ENCODE measurements around the gene ARHGEF17.

The ARHGEF17 gene

GRCh38 chr11:73293356-73293936 lies 14.6 kb upstream of the ARHGEF17 start:
- DNase-seq (ENCODE audit: low read depth in 2 of 2) = no peak

GRCh38 chr11:73294604-73295003 lies 13.5 kb upstream of the ARHGEF17 start:
- DNase-seq (ENCODE audit: low read depth in 2 of 2) = no peak

DNA sequence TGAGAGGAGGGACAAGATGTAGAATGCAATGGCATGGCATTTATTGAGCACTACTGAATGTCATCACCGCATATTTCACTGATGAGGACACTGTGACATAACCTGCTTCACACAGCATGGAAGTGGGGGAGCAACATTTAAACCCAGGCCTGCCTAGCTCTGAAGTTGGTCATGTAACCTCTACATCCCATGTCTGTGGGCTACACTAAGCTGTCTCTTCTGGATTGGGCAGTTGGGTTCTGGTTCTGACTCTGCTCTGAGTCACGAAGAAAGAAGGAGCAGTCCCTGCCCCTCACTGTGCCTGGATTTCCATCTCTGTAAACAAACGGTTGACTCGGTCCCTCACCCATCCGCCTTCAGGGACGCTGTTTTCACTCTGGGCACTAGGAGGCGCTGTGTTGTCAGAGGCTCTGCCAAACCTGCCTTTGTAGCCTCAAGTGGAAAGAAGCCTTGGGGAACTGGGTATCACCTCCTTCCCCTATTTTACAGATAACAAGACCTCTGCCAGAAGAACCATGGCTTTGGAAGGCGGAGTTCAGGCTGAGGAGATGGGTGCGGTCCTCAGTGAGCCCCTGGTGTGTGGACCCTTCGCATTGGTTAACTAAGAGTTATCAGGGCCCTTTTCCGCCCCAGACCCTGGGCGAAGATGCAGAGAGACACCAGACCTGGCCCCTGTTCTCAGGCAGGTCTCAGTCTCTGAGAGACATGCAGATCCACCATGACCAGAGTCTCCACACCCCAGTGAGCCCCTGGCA lies 12.7 kb upstream of the ARHGEF17 start:
- DNase-seq (ENCODE audit: low read depth in 2 of 2) = peak; percentile 32 to 53

DNA sequence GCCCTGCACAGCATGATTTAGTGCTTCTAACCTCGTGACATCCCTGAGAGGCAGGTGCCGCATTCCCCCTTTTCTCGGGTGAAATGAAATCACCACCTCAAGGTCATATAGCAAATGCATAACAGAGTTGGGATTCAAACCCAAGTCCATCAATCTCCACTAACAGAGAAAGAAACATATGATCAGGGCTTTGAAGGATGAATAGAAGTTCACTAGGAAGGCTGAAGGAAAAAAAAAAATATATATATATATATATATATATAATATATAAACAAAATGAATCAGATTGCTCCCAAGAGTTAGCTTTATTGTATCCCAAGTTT lies 12.1 kb upstream of the ARHGEF17 start:
- no peak for DNase-seq (ENCODE audit: low read depth in 2 of 2)

DNA sequence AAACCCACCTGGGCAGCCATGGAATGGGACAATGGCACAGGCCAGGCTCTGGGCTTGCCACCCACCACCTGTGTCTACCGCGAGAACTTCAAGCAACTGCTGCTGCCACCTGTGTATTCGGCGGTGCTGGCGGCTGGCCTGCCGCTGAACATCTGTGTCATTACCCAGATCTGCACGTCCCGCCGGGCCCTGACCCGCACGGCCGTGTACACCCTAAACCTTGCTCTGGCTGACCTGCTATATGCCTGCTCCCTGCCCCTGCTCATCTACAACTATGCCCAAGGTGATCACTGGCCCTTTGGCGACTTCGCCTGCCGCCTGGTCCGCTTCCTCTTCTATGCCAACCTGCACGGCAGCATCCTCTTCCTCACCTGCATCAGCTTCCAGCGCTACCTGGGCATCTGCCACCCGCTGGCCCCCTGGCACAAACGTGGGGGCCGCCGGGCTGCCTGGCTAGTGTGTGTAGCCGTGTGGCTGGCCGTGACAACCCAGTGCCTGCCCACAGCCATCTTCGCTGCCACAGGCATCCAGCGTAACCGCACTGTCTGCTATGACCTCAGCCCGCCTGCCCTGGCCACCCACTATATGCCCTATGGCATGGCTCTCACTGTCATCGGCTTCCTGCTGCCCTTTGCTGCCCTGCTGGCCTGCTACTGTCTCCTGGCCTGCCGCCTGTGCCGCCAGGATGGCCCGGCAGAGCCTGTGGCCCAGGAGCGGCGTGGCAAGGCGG lies 11.4 kb upstream of the ARHGEF17 start:
- DNase-seq (ENCODE audit: low read depth in 2 of 2) = no peak

- DNase-seq (ENCODE audit: low read depth in 2 of 2) = no peak
Measured at GRCh38 chr11:73297231-73297590, 10.9 kb upstream of the ARHGEF17 start.

- no peak for DNase-seq (ENCODE audit: low read depth in 2 of 2)
Measured at GRCh38 chr11:73297702-73298101, 10.4 kb upstream of the ARHGEF17 start.

GRCh38 chr11:73298233-73298632 lies 9.8 kb upstream of the ARHGEF17 start:
- no peak for DNase-seq (ENCODE audit: low read depth in 2 of 2)

DNA sequence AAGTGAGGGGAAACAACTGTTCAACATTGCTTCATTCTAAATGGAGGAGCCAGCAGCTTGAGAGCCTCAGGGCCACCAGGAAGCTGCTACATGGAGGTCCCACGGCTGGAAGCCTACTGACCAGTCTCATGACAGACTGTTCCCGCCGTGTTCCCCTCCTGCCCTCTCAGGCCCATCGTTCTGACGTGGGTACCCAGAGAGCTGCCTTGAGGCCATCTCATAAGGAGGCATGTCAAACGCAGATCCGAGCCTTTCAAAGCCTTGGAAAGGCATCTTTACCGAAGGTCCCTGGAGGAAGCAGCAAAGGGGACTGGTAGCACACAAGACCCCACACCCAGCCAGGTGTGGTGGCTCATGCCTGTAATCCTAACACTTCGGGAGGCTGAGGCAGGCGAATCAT lies 8.3 kb upstream of the ARHGEF17 start:
- no peak for DNase-seq (ENCODE audit: low read depth in 2 of 2)

DNA sequence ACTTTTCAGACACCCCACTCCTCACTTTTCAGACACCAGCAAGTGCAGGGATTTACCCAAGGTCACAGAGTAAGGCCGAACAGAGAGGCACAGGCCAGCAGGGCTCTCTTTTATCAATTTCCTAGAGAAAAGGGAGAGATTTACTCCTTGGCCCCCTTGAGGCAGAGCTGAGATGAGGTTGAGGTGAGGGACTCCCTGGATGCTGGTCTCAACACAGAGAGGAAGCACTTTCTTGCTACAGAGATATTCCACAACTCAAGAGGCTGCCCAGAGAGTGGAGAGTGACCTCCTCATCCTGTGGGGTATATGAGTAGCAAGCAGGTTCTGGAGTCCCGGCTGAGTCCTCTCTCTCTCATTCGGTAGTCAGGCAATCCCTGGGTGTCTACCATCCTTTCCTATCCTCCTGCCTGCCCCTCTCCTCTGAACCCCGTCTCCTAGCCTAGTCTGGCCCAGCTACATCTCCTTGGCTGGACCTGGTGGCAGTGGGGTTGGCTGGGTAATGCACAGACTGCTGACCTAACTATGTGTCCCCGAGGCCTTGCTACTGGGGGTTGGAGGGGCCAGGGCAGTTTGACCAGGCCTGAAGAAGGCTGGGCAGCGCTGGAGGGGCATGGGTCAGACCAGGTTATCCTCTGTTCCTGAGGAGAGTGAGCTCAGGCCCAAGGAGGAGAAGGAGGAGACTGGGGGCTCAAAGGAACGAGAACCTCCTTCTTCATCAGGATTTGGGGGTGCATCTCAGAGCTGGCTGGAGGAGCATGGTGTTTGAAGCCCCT lies 1.8 kb upstream of the ARHGEF17 start:
- no peak for DNase-seq (ENCODE audit: low read depth in 2 of 2)

DNA sequence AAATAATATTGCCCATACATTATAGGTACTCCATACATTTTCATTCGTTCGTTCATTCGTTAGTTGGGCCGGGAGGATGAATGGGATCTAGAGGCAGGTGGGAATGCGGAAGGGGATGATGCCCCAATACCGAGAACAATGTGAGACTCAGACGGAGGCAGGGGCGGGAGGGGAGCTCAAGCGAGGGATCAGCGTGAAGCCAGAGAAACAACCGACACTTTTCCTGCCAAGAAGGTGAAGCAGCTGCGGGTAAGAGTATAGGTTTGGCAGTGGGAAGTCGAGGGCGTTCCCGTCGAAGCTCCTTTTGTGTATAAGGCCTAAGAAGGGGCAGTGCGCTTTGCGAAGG lies 1.1 kb upstream of the ARHGEF17 start:
- no peak for DNase-seq (ENCODE audit: low read depth in 2 of 2)

GRCh38 chr11:73307323-73308002 lies 613 bp upstream of the ARHGEF17 start:
- DNase-seq (ENCODE audit: low read depth in 2 of 2) = peak; percentile 75 to 83

DNA sequence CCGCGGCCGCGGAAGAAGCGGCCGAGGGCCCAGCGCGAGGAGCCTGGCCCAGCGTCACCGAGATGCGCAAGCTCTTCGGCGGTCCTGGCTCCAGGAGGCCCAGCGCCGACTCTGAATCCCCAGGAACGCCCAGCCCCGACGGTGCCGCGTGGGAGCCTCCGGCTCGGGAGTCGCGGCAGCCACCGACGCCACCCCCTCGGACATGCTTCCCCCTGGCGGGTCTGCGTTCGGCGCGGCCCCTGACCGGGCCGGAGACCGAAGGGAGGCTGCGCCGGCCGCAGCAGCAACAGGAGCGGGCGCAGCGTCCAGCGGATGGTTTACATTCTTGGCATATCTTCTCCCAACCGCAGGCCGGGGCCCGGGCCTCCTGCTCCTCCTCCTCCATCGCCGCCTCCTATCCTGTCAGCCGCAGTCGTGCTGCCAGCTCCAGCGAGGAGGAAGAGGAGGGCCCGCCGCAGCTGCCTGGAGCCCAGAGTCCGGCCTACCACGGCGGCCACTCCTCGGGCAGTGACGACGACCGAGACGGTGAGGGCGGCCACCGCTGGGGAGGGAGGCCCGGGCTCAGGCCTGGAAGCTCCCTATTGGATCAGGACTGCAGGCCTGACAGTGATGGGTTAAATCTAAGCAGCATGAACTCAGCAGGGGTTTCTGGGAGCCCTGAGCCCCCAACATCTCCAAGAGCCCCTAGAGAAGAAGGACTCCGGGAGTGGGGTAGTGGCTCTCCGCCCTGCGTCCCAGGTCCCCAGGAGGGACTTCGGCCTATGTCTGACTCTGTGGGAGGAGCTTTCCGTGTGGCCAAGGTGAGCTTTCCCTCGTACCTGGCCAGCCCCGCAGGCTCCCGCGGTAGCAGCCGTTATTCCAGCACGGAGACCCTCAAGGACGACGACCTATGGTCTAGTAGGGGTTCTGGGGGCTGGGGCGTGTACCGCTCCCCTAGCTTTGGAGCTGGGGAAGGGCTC lies 1.2 kb downstream of the ARHGEF17 start:
- no peak for DNase-seq (ENCODE audit: low read depth in 2 of 2)

GRCh38 chr11:73310076-73310475 lies 2.0 kb downstream of the ARHGEF17 start:
- DNase-seq (ENCODE audit: low read depth in 2 of 2) = no peak

- no peak for DNase-seq (ENCODE audit: low read depth in 2 of 2)
Measured at GRCh38 chr11:73310661-73311393, 2.8 kb downstream of the ARHGEF17 start.

- no peak for DNase-seq (ENCODE audit: low read depth in 2 of 2)
Measured at GRCh38 chr11:73311394-73311869, 3.4 kb downstream of the ARHGEF17 start.

GRCh38 chr11:73312036-73312435 lies 4.0 kb downstream of the ARHGEF17 start:
- no peak for DNase-seq (ENCODE audit: low read depth in 2 of 2)

- DNase-seq (ENCODE audit: low read depth in 2 of 2) = no peak
Measured at GRCh38 chr11:73312851-73313327, 4.8 kb downstream of the ARHGEF17 start.

- no peak for DNase-seq (ENCODE audit: low read depth in 2 of 2)
Measured at GRCh38 chr11:73313652-73314051, 5.6 kb downstream of the ARHGEF17 start.
